Hepatocyte (in vitro differentiated cells): ENCODE data around the gene MACF1. TPM values are rescaled to one million over a fixed set of nuclear protein-coding genes. Genes with fewer than 3 reads are reported as not detected.
A peak's percentile ranks its signal among the peaks of the same experiment; 100 is the strongest.

ENCODE experiments used
- DNase-seq: peaks from one replicate; pipeline ENCODE4 v3.0.0-alpha.2; 2016; ENCODE audit warnings: low spot score
- H2AFZ ChIP-seq: fragments of 200-600 bp; sonication (generic); 2 replicates; pipeline ENCODE4 v1.6.0; 2016; ENCODE audit warnings: antibody characterized with exemption, mild to moderate bottlenecking
- H3K27ac ChIP-seq: fragments of 200-600 bp; sonication (generic); 2 replicates; pipeline ENCODE4 v1.5.1; 2016; ENCODE audit warnings: mild to moderate bottlenecking
- H3K27me3 ChIP-seq: fragments of 200-600 bp; sonication (generic); 2 replicates; pipeline ENCODE4 v1.6.1; 2016
- H3K36me3 ChIP-seq: fragments of 200-600 bp; sonication (generic); replicated peaks from 2 replicates; pipeline ENCODE4 v1.5.1; 2016; ENCODE audit warnings: low read depth; ENCODE audit not compliant: insufficient read depth
- H3K4me1 ChIP-seq: fragments of 200-600 bp; sonication (generic); 2 replicates; pipeline ENCODE4 v1.5.1; 2016; ENCODE audit warnings: mild to moderate bottlenecking, moderate library complexity; ENCODE audit not compliant: insufficient read depth
- H3K4me2 ChIP-seq: fragments of 200-600 bp; sonication (generic); 2 replicates; pipeline ENCODE4 v1.6.0; 2016
- H3K4me3 ChIP-seq: fragments of 200-600 bp; sonication (generic); 2 replicates; pipeline ENCODE4 v1.5.1; 2016; ENCODE audit warnings: mild to moderate bottlenecking
- H3K79me2 ChIP-seq: fragments of 200-600 bp; sonication (generic); 2 replicates; pipeline ENCODE4 v1.6.0; 2017; ENCODE audit warnings: mild to moderate bottlenecking
- H3K9me2 ChIP-seq: fragments of 200-600 bp; sonication (generic); replicated peaks from 2 replicates; pipeline ENCODE4 v1.6.0; 2017; ENCODE audit warnings: mild to moderate bottlenecking; ENCODE audit not compliant: insufficient read depth
- H3K9me3 ChIP-seq: fragments of 200-600 bp; sonication (generic); 2 replicates; pipeline ENCODE4 v1.5.1; 2016; ENCODE audit warnings: low read depth, mild to moderate bottlenecking
- H4K20me1 ChIP-seq: fragments of 200-600 bp; sonication (generic); 2 replicates; pipeline ENCODE4 v1.6.0; 2016; ENCODE audit warnings: mild to moderate bottlenecking; ENCODE audit not compliant: insufficient read depth, poor library complexity, severe bottlenecking
- CTCF ChIP-seq: fragments of 200-600 bp; sonication (generic); IDR thresholded peaks from 2 replicates; pipeline ENCODE4 v1.5.1; 2016; ENCODE audit warnings: antibody characterized with exemption, mild to moderate bottlenecking; ENCODE audit not compliant: poor library complexity
- EZH2 ChIP-seq: fragments of 200-600 bp; sonication (generic); IDR thresholded peaks from 2 replicates; pipeline ENCODE4 v1.6.1; 2016; ENCODE audit warnings: antibody characterized with exemption, mild to moderate bottlenecking, borderline replicate concordance
- EZH2phosphoT487 ChIP-seq: fragments of 200-600 bp; sonication (generic); IDR thresholded peaks from one replicate; pipeline ENCODE4 v1.6.1; 2018; ENCODE audit warnings: antibody characterized with exemption, mild to moderate bottlenecking, low read depth, moderate library complexity; ENCODE audit not compliant: unreplicated experiment, severe bottlenecking
- WGBS: methylation state at CpG from one replicate; pipeline ENCODE4 v1.1.6; 2016; ENCODE audit warnings: low lambda C conversion rate; ENCODE audit errors: missing lambda C conversion rate; 5-methylcytosine and 5-hydroxymethylcytosine counted together
- polyA plus RNA-seq: library from polyadenylated mRNA; unstranded; fragments of >200 nt; fragmentation: Nextera tagmentation; extraction: Ambion mirVana; gene quantifications from 2 replicates; pipeline ENCODE4 v1.2.1, GENCODE V29; 2016
- total RNA-seq: library from RNA; depleted of rRNA; stranded (reverse); fragments of >200 nt; gene quantifications from 2 replicates; pipeline ENCODE4 v1.2.3, GENCODE V29; 2014

MACF1 gene
- total and polyA plus RNA-seq, 2 experiments from 2014 or later = 47.1 to 136 TPM

DNA sequence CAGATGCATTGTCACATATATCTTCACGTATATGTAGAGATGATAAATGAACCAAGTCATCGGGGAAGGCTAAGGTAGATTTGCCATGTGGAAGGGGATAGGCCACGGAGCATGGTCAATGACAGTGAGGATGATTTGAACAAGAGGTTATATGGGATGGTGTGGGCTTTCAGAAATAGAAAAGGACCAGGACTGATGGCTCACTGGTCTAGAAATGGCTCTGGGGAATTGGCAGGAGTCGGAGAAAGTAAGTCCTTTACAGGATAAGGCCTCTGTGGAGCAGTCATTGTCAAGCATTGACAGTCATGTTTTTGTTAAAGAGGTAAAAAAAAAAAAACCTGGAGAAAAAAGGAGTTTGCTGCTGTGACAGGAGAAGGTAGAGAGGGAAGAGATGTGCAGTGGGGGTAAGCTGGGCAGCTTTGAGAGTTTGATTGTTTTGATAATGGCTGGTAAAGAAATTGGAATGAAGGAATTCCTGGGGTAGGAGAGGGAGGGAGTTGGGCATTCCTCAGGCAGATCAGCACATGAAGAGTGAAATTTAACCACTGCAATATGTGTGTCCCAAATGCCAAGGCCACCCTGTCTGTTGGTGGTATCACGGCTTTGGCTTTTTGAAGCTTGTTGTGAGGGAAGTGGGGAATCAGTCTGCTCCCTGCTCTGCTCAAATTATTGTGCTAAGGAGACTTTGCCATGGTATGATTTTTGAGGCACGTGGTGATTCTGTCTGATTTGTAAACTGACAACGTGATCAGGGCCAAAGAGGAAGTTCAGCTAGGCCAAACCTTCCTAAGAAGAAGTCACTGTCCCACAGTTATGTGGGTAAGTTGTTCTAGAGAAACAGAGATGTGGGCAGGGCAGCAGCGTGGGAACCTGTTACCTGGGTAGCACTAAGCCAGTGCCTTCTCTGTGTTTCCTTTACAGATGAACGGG lies 26.0 kb downstream of the MACF1 start:
- Histone ChIP-seq H3K4me1 (no peaks in the 10 kb centered on the region), H3K9me3 (no peaks in the 10 kb centered on the region), H3K27ac (no peak overlapping the region), H3K4me2 (no peak overlapping the region), H3K79me2 (peaks cover 51% of the 10 kb centered on the region), H3K27me3 (no peaks in the 10 kb centered on the region), H2AFZ (no peak overlapping the region), H3K4me3 (no peak overlapping the region), H4K20me1 (peaks cover 10% of the 10 kb centered on the region), H3K9me2 (no peaks in the 10 kb centered on the region), H3K36me3 (no peaks in the 10 kb centered on the region)
- DNase-seq = no peak
- TF ChIP-seq EZH2phosphoT487 = no peak
- WGBS = 85% methylated on average over 9 of the region's 9 CpGs

- Histone ChIP-seq H4K20me1 (peaks cover 5% of the 10 kb centered on the region), H3K4me3 (no peak overlapping the region), H3K79me2 (peaks cover 33% of the 10 kb centered on the region), H3K27me3 (no peaks in the 10 kb centered on the region), H3K9me3 (no peaks in the 10 kb centered on the region), H3K4me2 (no peak overlapping the region), H3K9me2 (no peaks in the 10 kb centered on the region), H3K4me1 (no peaks in the 10 kb centered on the region), H3K36me3 (no peaks in the 10 kb centered on the region), H2AFZ (no peak overlapping the region), H3K27ac (no peak overlapping the region)
- DNase-seq = no peak
- TF ChIP-seq CTCF = no peak
- 87% methylated on average over 4 of the region's 4 CpGs for WGBS
Observed at GRCh38 chr1:39236971-39237370, 32.5 kb downstream of the MACF1 start.

GRCh38 chr1:39238476-39238875 lies 34.0 kb downstream of the MACF1 start:
- Histone ChIP-seq H3K36me3 (no peaks in the 10 kb centered on the region), H3K27ac (no peak overlapping the region), H3K9me3 (no peaks in the 10 kb centered on the region), H2AFZ (no peak overlapping the region), H3K4me1 (no peaks in the 10 kb centered on the region), H4K20me1 (peaks cover 5% of the 10 kb centered on the region), H3K27me3 (no peaks in the 10 kb centered on the region), H3K4me3 (no peak overlapping the region), H3K9me2 (no peaks in the 10 kb centered on the region), H3K4me2 (no peak overlapping the region), H3K79me2 (peaks cover 33% of the 10 kb centered on the region)
- no peak for TF ChIP-seq CTCF
- TF ChIP-seq EZH2 = no peak
- no peak for TF ChIP-seq EZH2phosphoT487
- peak; percentile 17 for DNase-seq
- WGBS = 73% methylated on average over 1 of the region's 1 CpG

DNA sequence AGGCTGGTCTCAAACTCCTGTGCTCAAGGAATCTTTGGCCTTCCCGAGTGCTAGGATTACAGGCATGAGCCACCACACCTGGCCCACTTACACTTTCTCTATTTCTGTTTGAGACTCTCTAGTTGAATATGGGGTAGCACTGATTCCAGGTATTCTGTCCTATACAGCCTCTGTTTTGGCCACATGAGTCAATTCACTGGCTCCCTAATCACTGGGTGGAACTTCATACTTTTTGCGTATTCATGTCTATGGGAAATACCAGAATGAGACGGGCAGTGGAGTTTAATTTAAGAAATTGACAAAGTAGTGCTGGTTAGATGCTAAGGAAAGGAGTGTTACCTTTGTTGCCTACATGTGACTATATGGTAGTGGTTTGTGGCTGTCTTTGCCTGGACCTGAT lies 35.5 kb downstream of the MACF1 start:
- H3K9me2 ChIP-seq = no peaks in the 10 kb centered on the region
- no peaks in the 10 kb centered on the region for H3K27me3 ChIP-seq
- H3K27ac ChIP-seq = no peak overlapping the region
- no peak for DNase-seq
- no peaks in the 10 kb centered on the region for H3K36me3 ChIP-seq
- H3K9me3 ChIP-seq = no peaks in the 10 kb centered on the region
- H2AFZ ChIP-seq = no peak overlapping the region
- H3K4me1 ChIP-seq = no peaks in the 10 kb centered on the region
- no peak overlapping the region for H3K4me2 ChIP-seq
- peaks cover 5% of the 10 kb centered on the region for H4K20me1 ChIP-seq
- H3K79me2 ChIP-seq = peaks cover 40% of the 10 kb centered on the region
- WGBS = 97% methylated on average over 3 of the region's 3 CpGs
- H3K4me3 ChIP-seq = no peak overlapping the region
- TF ChIP-seq EZH2 = no peak
- no peak for TF ChIP-seq EZH2phosphoT487
- TF ChIP-seq CTCF = no peak
